IMR-90 (cell line): ENCODE data around the gene RND1. TPM values are rescaled to one million over a fixed set of nuclear protein-coding genes. Genes with fewer than 3 reads are reported as not detected.
A peak's percentile ranks its signal among the peaks of the same experiment; 100 is the strongest.

Experiments
- ATAC-seq: fragments of 200-7000 bp; cut with Tn5 transposase; 2 replicates; pipeline ENCODE4 v1.9.1; 2020; ENCODE audit warnings: low read depth, mild to moderate bottlenecking, moderate library complexity
- BruUV-seq: library from RNA; stranded (reverse); fragments of 400-500 nt; replicated peaks from 2 replicates; lab custom pipeline; 2021; lab: Mats Ljungman, UMichigan
- CTCF ChIA-PET: fragments of 300-600 bp; formaldehyde crosslinking; extraction: SDS; loops from one replicate; lab custom pipeline; 2021; ENCODE audit warnings: antibody characterized with exemption; lab: Yijun Ruan, JAX
- POLR2A ChIA-PET: fragments of 300-600 bp; sonication (Branson Sonifier 250); formaldehyde crosslinking; loops from one replicate; lab custom pipeline; 2022; ENCODE audit warnings: antibody characterized with exemption; ENCODE audit not compliant: unreplicated experiment; lab: Charles Lee
- DNase-seq: peaks from one replicate; pipeline ENCODE4 v3.0.0; 2013
- H2AFZ ChIP-seq: replicated peaks from 2 replicates; pipeline ENCODE3; 2013; ENCODE audit warnings: low read length, mild to moderate bottlenecking; ENCODE audit not compliant: poor library complexity
- H2AK5ac ChIP-seq: 2 replicates; pipeline ENCODE4 v1.6.1; 2013; ENCODE audit warnings: low read depth, low read length, inconsistent platforms
- H2AK9ac ChIP-seq: replicated peaks from 2 replicates; pipeline ENCODE3; 2013; ENCODE audit warnings: mild to moderate bottlenecking, low read depth, low read length, moderate library complexity; ENCODE audit not compliant: poor library complexity
- H2BK120ac ChIP-seq: 2 replicates; pipeline ENCODE4 v1.6.1; 2013; ENCODE audit warnings: low read depth, low read length, inconsistent platforms
- H2BK15ac ChIP-seq: 3 replicates; pipeline ENCODE4 v1.6.1; 2013; ENCODE audit warnings: low read depth, low read length, inconsistent platforms
- H2BK20ac ChIP-seq: 2 replicates; pipeline ENCODE4 v1.6.1; 2013; ENCODE audit warnings: low read depth, mild to moderate bottlenecking, inconsistent platforms, low read length, moderate library complexity
- H2BK5ac ChIP-seq: 2 replicates; pipeline ENCODE4 v1.6.1; 2013; ENCODE audit warnings: mild to moderate bottlenecking, low read depth, low read length, inconsistent platforms; ENCODE audit not compliant: poor library complexity, severe bottlenecking
- H3K14ac ChIP-seq: replicated peaks from 2 replicates; pipeline ENCODE4 v1.6.1; 2013; ENCODE audit warnings: low read depth, low read length, inconsistent platforms
- H3K18ac ChIP-seq: 2 replicates; pipeline ENCODE4 v1.6.1; 2013; ENCODE audit warnings: low read depth, low read length, control low read depth
- H3K23ac ChIP-seq: 2 replicates; pipeline ENCODE4 v1.6.1; 2013; ENCODE audit warnings: low read depth, low read length, inconsistent platforms
- H3K27ac ChIP-seq: 2 replicates; pipeline ENCODE4 v1.5.1; 2013; ENCODE audit warnings: mild to moderate bottlenecking, control low read depth, low read length; ENCODE audit not compliant: insufficient read depth
- H3K27me3 ChIP-seq: 2 replicates; pipeline ENCODE4 v1.6.1; 2013; ENCODE audit warnings: low read length; ENCODE audit not compliant: control insufficient read depth, insufficient read depth
- H3K36me3 ChIP-seq: 2 replicates; pipeline ENCODE4 v1.6.1; 2013; ENCODE audit warnings: low read length, mixed read lengths; ENCODE audit not compliant: control insufficient read depth, insufficient read depth
- H3K4ac ChIP-seq: 2 replicates; pipeline ENCODE4 v1.6.1; 2013; ENCODE audit warnings: low read depth, low read length, inconsistent platforms
- H3K4me1 ChIP-seq: 2 replicates; pipeline ENCODE4 v1.6.1; 2013; ENCODE audit warnings: low read length, mixed read lengths; ENCODE audit not compliant: control insufficient read depth, insufficient read depth
- H3K4me2 ChIP-seq: 2 replicates; pipeline ENCODE4 v1.6.1; 2013; ENCODE audit warnings: low read depth, mild to moderate bottlenecking, control low read depth, low read length, moderate library complexity
- H3K4me3 ChIP-seq: 2 replicates; pipeline ENCODE4 v1.5.1; 2013; ENCODE audit warnings: low read depth, mild to moderate bottlenecking, control low read depth, low read length, moderate library complexity; ENCODE audit not compliant: insufficient read depth
- H3K56ac ChIP-seq: 2 replicates; pipeline ENCODE4 v1.6.1; 2013; ENCODE audit warnings: low read length, inconsistent platforms; ENCODE audit not compliant: insufficient read depth; ENCODE audit errors: extremely low read depth
- H3K79me1 ChIP-seq, 2 experiments: 2 replicates each; pipeline ENCODE4 v1.6.1; 2013; ENCODE audit warnings: low read length in 2 of 2, inconsistent platforms in 1 of 2, low read depth in 1 of 2
- H3K9ac ChIP-seq: 2 replicates; pipeline ENCODE4 v1.6.1; 2013; ENCODE audit warnings: low read depth, low read length, control low read depth
- H3K9me1 ChIP-seq: 2 replicates; pipeline ENCODE4 v1.6.1; 2013; ENCODE audit warnings: low read length, inconsistent platforms; ENCODE audit not compliant: insufficient read depth
- H3K9me3 ChIP-seq: 2 replicates; pipeline ENCODE4 v1.6.1; 2013; ENCODE audit warnings: low read length; ENCODE audit not compliant: control insufficient read depth, insufficient read depth
- H4K20me1 ChIP-seq: 2 replicates; pipeline ENCODE4 v1.6.1; 2013; ENCODE audit warnings: low read length, inconsistent platforms; ENCODE audit not compliant: insufficient read depth
- H4K5ac ChIP-seq: 2 replicates; pipeline ENCODE4 v1.6.1; 2013; ENCODE audit warnings: mild to moderate bottlenecking, low read depth, low read length, control low read depth
- H4K8ac ChIP-seq, 2 experiments: 2 replicates each; pipeline ENCODE4 v1.6.1; 2013; ENCODE audit warnings: low read depth in 2 of 2, low read length in 2 of 2, control low read depth in 1 of 2, inconsistent platforms in 1 of 2
- H4K91ac ChIP-seq: 2 replicates; pipeline ENCODE4 v1.6.1; 2013; ENCODE audit warnings: low read depth, low read length, inconsistent platforms; ENCODE audit not compliant: insufficient read depth
- BHLHE40 ChIP-seq: fragments of 150-350 bp; IDR thresholded peaks from 2 replicates; pipeline ENCODE4 v1.6.1; 2016; ENCODE audit warnings: mild to moderate bottlenecking, low read depth, low read length
- CEBPB ChIP-seq: IDR thresholded peaks from 2 replicates; pipeline ENCODE4 v1.6.1; 2012; ENCODE audit warnings: low read depth, low read length, improper control_type of control experiment
- CTCF ChIP-seq: conservative IDR thresholded peaks from 2 replicates; pipeline ENCODE4 v1.5.1; 2012; ENCODE audit warnings: mild to moderate bottlenecking, low read depth, low read length, improper control_type of control experiment
- ELK1 ChIP-seq: fragments of 150-350 bp; IDR thresholded peaks from 2 replicates; pipeline ENCODE4 v1.6.1; 2016; ENCODE audit warnings: low read depth, mild to moderate bottlenecking, low read length, moderate library complexity, borderline replicate concordance
- FOS ChIP-seq: fragments of 150-350 bp; IDR thresholded peaks from 2 replicates; pipeline ENCODE4 v1.6.1; 2016; ENCODE audit warnings: low read depth, low read length
- MAFK ChIP-seq: IDR thresholded peaks from 2 replicates; pipeline ENCODE4 v1.6.1; 2012; ENCODE audit warnings: low read depth, low read length, improper control_type of control experiment
- MAZ ChIP-seq: IDR thresholded peaks from 2 replicates; pipeline ENCODE4 v1.6.1; 2012; ENCODE audit warnings: low read depth, mild to moderate bottlenecking, low read length, improper control_type of control experiment, moderate library complexity, borderline replicate concordance
- MXI1 ChIP-seq: IDR thresholded peaks from 2 replicates; pipeline ENCODE4 v1.6.1; 2012; ENCODE audit warnings: low read depth, mild to moderate bottlenecking, low read length, moderate library complexity, borderline replicate concordance
- NFE2L2 ChIP-seq: fragments of 150-350 bp; IDR thresholded peaks from 2 replicates; pipeline ENCODE4 v1.6.1; 2016; ENCODE audit warnings: low read depth, mild to moderate bottlenecking, low read length
- POLR2A ChIP-seq: IDR thresholded peaks from 2 replicates; pipeline ENCODE4 v1.6.1; 2012; ENCODE audit warnings: mild to moderate bottlenecking, low read depth, low read length
- RAD21 ChIP-seq: IDR thresholded peaks from 2 replicates; pipeline ENCODE4 v1.6.1; 2012; ENCODE audit warnings: low read length, improper control_type of control experiment
- RCOR1 ChIP-seq: IDR thresholded peaks from 2 replicates; pipeline ENCODE4 v1.6.1; 2012; ENCODE audit warnings: mild to moderate bottlenecking, low read length, improper control_type of control experiment; ENCODE audit not compliant: insufficient replicate concordance
- RFX5 ChIP-seq: IDR thresholded peaks from 2 replicates; pipeline ENCODE4 v1.8.0; 2012; ENCODE audit warnings: low read depth, mild to moderate bottlenecking, low read length, moderate library complexity
- SMC3 ChIP-seq: fragments of 150-350 bp; IDR thresholded peaks from 2 replicates; pipeline ENCODE4 v1.6.1; 2016; ENCODE audit warnings: low read depth, mild to moderate bottlenecking, antibody characterized with exemption, low read length, moderate library complexity
- USF2 ChIP-seq: fragments of 150-350 bp; IDR thresholded peaks from 2 replicates; pipeline ENCODE4 v1.6.1; 2017; ENCODE audit warnings: mild to moderate bottlenecking, antibody characterized with exemption, low read length, low read depth
- WGBS, 2 experiments: methylation state at CpG; one replicate each; pipeline versions ENCODE4 v1.1.5 to v1.1.7; 2013; ENCODE audit warnings: missing lambda C conversion rate in 2 of 2; ENCODE audit not compliant: insufficient read length in 1 of 2; ENCODE audit errors: extremely low coverage in 2 of 2; 5-methylcytosine and 5-hydroxymethylcytosine counted together
- dilution Hi-C: fragments of 300-500 bp; cut with HindIII; formaldehyde crosslinking; loops from one replicate; pipeline ENCODE4 v1.14.3; 2018; ENCODE audit warnings: low sequenced_read_pairs; ENCODE audit not compliant: unreplicated experiment
- in situ Hi-C: fragments of 300-500 bp; cut with MboI; formaldehyde crosslinking; loops from 3 replicates; pipeline ENCODE4 v1.14.3; 2019; ENCODE audit warnings: low sequenced_read_pairs, inconsistent platforms, mixed read lengths
- intact Hi-C: fragments of 100-400 bp; cut with micrococcal nuclease; formaldehyde crosslinking; loops from 2 replicates; pipeline ENCODE4 v1.10.0; 2022
- polyA plus RNA-seq, 3 experiments: library from polyadenylated mRNA; depleted of rRNA; stranded (reverse); fragments of >200 nt; gene quantifications; 2 replicates each; pipeline ENCODE4 v1.2.3, GENCODE V29; 2012; ENCODE audit warnings: low replicate concordance in 1 of 3
- total RNA-seq: library from RNA; depleted of rRNA; stranded (reverse); fragments of >200 nt; gene quantifications from 2 replicates; pipeline ENCODE4 v1.2.3, GENCODE V29; 2012

Gene RND1
- total and polyA plus RNA-seq, 2 of the 4 experiments (the other 2 are of a cell fraction), result under 0.01 to 0.21 TPM

- Histone ChIP-seq H2BK5ac (no peak overlapping the region), H3K18ac (no peak overlapping the region), H2AK5ac (no peak overlapping the region; the same call in 1 of the 2 replicates), H4K8ac (peak overlapping the region in 1 of 2 experiments; percentile 30; a peak in 1 of 4 replicates), H2BK15ac (peak overlapping the region; percentile 14; the same call in 1 of the 3 replicates), H2AFZ (no peak overlapping the region), H3K36me3 (no peaks in the 10 kb centered on the region), H3K79me1 (no peaks in the 10 kb centered on the region), H3K4me3 (no peak overlapping the region), H2BK120ac (peak overlapping the region; percentile 53; the same call in 1 of the 2 replicates), H3K23ac (0 out of 2 replicates have a peak overlapping the region, but pooled peaks have one; percentile 6), H2AK9ac (no peak overlapping the region), H3K14ac (no peak overlapping the region), H3K56ac (no peak overlapping the region), H3K9me3 (no peaks in the 10 kb centered on the region), H3K27me3 (peaks cover 10% of the 10 kb centered on the region), H3K4me2 (no peak overlapping the region), H3K9me1 (no peaks in the 10 kb centered on the region; the same call in 1 of the 2 replicates), H3K9ac (no peak overlapping the region), H3K4me1 (peaks cover 15% of the 10 kb centered on the region), H4K20me1 (no peaks in the 10 kb centered on the region), H3K27ac (no peak overlapping the region), H4K5ac (no peak overlapping the region; the same call in 1 of the 2 replicates), H3K4ac (no peak overlapping the region), H2BK20ac (peak overlapping the region; percentile 30; the same call in 1 of the 2 replicates), H4K91ac (no peak overlapping the region; the same call in 1 of the 2 replicates)
- in situ Hi-C loops (no loop called here), dilution Hi-C loops (no loop called here), intact Hi-C loops (no loop called here)
- ChIA-PET POLR2A (no interaction called here), CTCF (interaction anchor here (1.0 to 2.7 kb wide), 3 partner anchors 7 to 30 kb away, joined by 3 to 11 read pairs (median 5); no protein-coding TSS in a partner anchor)
- no TSS peak for BruUV-seq
- ATAC-seq, result no peak
- no peak for DNase-seq
- TF ChIP-seq SMC3 (no peak), MXI1 (no peak), POLR2A (no peak), RFX5 (no peak), CEBPB (no peak), RAD21 (no peak), FOS (no peak), BHLHE40 (no peak), NFE2L2 (no peak), CTCF (no peak), MAZ (no peak), MAFK (no peak), ELK1 (no peak), USF2 (no peak), RCOR1 (no peak)
- WGBS, 2 experiments, result no CpG with 5 or more reads among the region's 3 CpGs
These were observed 17.3 kb upstream of the RND1 start for GRCh38 chr12:48882972-48883304.
